ENCODE measurements around the gene MPPE1.

DNA sequence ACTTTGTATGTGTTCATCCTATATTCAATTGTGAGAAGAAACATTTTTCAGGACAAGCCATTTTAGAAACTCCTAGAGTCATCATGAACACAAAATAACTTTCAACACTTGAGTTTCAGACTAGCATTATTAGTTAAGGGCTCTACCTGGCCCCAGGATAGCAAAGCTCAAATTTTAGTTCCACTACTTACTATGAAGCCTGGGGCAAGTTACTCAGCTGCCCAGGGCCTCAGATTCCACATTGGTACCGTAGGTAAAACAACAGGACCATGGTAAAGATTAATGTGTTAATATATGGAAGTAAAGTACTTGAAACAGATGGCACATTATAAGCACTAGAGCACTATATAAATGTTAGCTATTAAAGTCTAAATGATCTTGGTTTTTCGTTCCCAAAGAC, 19.4 kb downstream of the MPPE1 start:
- no peak for TF ChIP-seq CTCF (IDR thresholded peaks at IDR 0.05; ENCODE audit: poor library complexity, severe bottlenecking)
- no peak for TF ChIP-seq TAF1 (IDR thresholded peaks at IDR 0.05; ENCODE audit: low read depth)
- TF ChIP-seq EP300 (conservative IDR thresholded peaks at IDR 0.05; ENCODE audit: poor library complexity, severe bottlenecking) = no peak
- no peak for TF ChIP-seq SMC3 (conservative IDR thresholded peaks at IDR 0.05; ENCODE audit: poor library complexity)
- TF ChIP-seq MXI1 (conservative IDR thresholded peaks at IDR 0.05; ENCODE audit: poor library complexity, severe bottlenecking) = no peak
- TF ChIP-seq POLR2AphosphoS5 (IDR thresholded peaks at IDR 0.05) = no peak
- TF ChIP-seq EZH2 (IDR thresholded peaks at IDR 0.05; ENCODE audit: borderline replicate concordance, insufficient read depth, low read length, poor library complexity, severe bottlenecking) = no peak
- no peak for TF ChIP-seq RAD21 (conservative IDR thresholded peaks at IDR 0.05)
